ENCODE measurements around the gene CDCP2. TPM values are rescaled to one million over a fixed set of nuclear protein-coding genes. Genes with fewer than 3 reads are reported as not detected.

Gene CDCP2
- total and polyA plus RNA-seq, 2 donors (not counting 1 experiment from before 2014, with no cell fraction given), result 0.25 TPM; not detected in 1

DNA sequence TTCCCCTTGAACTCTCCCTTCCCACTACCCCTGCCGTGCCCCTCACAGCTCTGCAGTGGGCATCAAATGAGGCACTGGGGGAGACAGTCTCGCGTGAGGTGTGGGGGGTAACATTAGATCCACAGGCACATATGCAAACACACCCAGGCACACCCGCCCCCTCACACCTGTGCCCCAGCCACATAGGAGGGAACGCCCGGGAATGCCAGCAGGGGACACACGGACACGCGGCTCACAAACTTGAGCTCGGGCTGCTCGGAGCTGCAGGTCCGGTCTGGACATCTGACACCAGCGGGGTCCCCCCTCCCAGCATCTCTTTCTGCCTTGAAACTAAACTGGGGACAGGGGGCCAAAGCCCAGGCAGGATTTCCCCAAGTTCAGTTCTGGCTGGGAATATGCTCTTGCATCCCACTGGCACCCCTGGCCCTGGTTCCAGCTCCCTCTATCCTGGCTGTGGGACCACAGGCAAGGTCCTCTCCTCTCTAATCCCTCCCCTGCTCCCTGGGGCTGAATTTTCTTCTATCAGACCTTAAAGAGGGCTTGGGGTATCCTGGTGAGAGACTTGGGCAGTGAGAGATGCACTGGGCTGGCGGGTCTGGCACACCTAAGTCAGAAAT lies 30.6 kb downstream of the CDCP2 start:
- Histone ChIP-seq H3K9me3 (ENCODE audit: control extremely low read depth in 1 of 3, control insufficient read depth in 2 of 3, insufficient read depth in 1 of 3, low read length in 2 of 3) (no peaks in the 10 kb centered on the region), H4K20me1 (ENCODE audit: control insufficient read depth, insufficient read depth, low read length, poor library complexity, severe bottlenecking) (no peaks in the 10 kb centered on the region), H3K4me2 (replicated peaks; ENCODE audit: low read depth, low read length, poor library complexity, severe bottlenecking) (peak overlapping the region; percentile 44), H3K4me1 (ENCODE audit: control insufficient read depth in 2 of 2, insufficient read depth in 2 of 2, low read length in 2 of 2) (peaks cover 0 to 5% of the 10 kb centered on the region in 2 donors), H3K9ac (ENCODE audit: low read length) (no peak overlapping the region), H3K27ac (ENCODE audit: low read length in 2 of 2) (no peak overlapping the region), H3K36me3 (replicated peaks in 1 of 2; ENCODE audit: control extremely low read depth in 1 of 2, control insufficient read depth in 1 of 2, extremely low read depth in 1 of 2, insufficient read depth in 2 of 2, low read length in 1 of 2) (no peaks in the 10 kb centered on the region), H2AFZ (ENCODE audit: insufficient read depth, low read depth, low read length, poor library complexity, severe bottlenecking) (no peak overlapping the region), H3K4me3 (ENCODE audit: control extremely low read depth in 1 of 5, extremely low read depth in 1 of 5, insufficient read depth in 1 of 5, low read depth in 2 of 5, low read length in 4 of 5) (no peak overlapping the region), H3K27me3 (replicated peaks in 1 of 4; ENCODE audit: control extremely low read depth in 1 of 4, control insufficient read depth in 3 of 4, insufficient read depth in 4 of 4, low read length in 3 of 4) (peaks cover 0 to 16% (median 0%) of the 10 kb centered on the region in 4 experiments), H3K79me2 (ENCODE audit: control insufficient read depth, insufficient read depth, low read length) (no peaks in the 10 kb centered on the region)
- ATAC-seq (ENCODE audit: low read depth) (no peak), DNase-seq (no peak)
- H3K9me3 Mint-ChIP-seq (ENCODE audit: insufficient read depth), result no peaks in the 10 kb centered on the region
- TF ChIP-seq, protein P1, sequence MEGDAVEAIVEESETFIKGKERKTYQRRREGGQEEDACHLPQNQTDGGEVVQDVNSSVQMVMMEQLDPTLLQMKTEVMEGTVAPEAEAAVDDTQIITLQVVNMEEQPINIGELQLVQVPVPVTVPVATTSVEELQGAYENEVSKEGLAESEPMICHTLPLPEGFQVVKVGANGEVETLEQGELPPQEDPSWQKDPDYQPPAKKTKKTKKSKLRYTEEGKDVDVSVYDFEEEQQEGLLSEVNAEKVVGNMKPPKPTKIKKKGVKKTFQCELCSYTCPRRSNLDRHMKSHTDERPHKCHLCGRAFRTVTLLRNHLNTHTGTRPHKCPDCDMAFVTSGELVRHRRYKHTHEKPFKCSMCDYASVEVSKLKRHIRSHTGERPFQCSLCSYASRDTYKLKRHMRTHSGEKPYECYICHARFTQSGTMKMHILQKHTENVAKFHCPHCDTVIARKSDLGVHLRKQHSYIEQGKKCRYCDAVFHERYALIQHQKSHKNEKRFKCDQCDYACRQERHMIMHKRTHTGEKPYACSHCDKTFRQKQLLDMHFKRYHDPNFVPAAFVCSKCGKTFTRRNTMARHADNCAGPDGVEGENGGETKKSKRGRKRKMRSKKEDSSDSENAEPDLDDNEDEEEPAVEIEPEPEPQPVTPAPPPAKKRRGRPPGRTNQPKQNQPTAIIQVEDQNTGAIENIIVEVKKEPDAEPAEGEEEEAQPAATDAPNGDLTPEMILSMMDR (IDR thresholded peaks at IDR 0.05), result no peak
- no peak for TF ChIP-seq EZH2 (IDR thresholded peaks at IDR 0.05; ENCODE audit: borderline replicate concordance, insufficient read depth, low read depth, low read length, poor library complexity, severe bottlenecking)
- H3K4me1 Mint-ChIP-seq, result peaks cover 3% of the 10 kb centered on the region
- intact Hi-C loops (cut with micrococcal nuclease), result no loop called here
- no peak overlapping the region for H3K27ac Mint-ChIP-seq
- ChIA-PET CTCF (interaction anchor here (0.8 to 1.7 kb wide), 3 partner anchors 9 to 368 kb away, joined by 3 to 19 read pairs (median 3); partner anchors contain the start of gene SSBP3), POLR2A (no interaction called here)
- no peak overlapping the region for H3K4me3 Mint-ChIP-seq
- WGBS (ENCODE audit: insufficient coverage), result 97% methylated on average over 8 of the region's 14 CpGs
- peaks cover 8% of the 10 kb centered on the region for H3K27me3 Mint-ChIP-seq

DNA sequence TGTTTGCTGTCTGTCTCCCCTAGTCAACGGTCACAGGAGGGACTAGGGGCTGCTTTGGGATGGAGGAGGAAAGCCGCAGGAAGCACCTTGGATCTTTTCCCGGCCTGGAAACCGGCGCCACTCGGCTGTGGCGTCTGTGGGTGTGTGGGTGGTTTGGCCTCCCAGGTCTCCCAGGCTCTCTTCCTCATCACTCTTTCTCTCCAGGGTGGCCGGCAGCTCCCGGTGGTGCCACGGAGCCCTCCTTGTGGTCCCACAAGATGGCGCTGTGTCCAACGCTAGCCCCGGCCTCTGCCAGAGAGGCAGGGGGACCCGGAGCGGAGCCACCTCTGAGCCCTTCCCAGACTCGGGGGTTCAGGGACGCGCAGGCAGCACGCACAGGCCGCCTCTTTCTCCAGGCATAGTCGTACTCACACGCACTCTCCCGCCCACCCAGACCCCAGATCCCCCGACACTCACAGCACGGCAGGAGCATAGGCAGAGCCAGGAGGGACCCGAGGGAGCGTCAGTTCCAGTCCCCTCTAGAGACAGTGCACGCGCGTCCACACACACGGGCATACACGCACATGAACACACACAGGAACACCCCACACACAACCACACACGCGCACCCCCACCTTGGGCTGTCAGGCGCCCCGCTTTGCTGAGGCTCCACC lies 31.2 kb downstream of the CDCP2 start:
- H3K36me3 ChIP-seq (replicated peaks in 1 of 2; ENCODE audit: control extremely low read depth in 1 of 2, control insufficient read depth in 1 of 2, extremely low read depth in 1 of 2, insufficient read depth in 2 of 2, low read length in 1 of 2), result no peaks in the 10 kb centered on the region
- Mint-ChIP-seq H3K4me1 (peaks cover 3% of the 10 kb centered on the region), H3K9me3 (ENCODE audit: insufficient read depth) (no peaks in the 10 kb centered on the region), H3K27me3 (peaks cover 8% of the 10 kb centered on the region), H3K27ac (no peak overlapping the region), H3K4me3 (no peak overlapping the region)
- H3K79me2 ChIP-seq (ENCODE audit: control insufficient read depth, insufficient read depth, low read length), result no peaks in the 10 kb centered on the region
- no peak overlapping the region for H3K4me3 ChIP-seq (ENCODE audit: control extremely low read depth in 1 of 5, extremely low read depth in 1 of 5, insufficient read depth in 1 of 5, low read depth in 2 of 5, low read length in 4 of 5)
- intact Hi-C loops (cut with micrococcal nuclease), result loop anchor here (2.0 kb wide), 1 partner anchor 367 kb away; no protein-coding TSS in a partner anchor
- H3K4me1 ChIP-seq (ENCODE audit: control insufficient read depth in 2 of 2, insufficient read depth in 2 of 2, low read length in 2 of 2), result peaks cover 0 to 5% of the 10 kb centered on the region in 2 donors
- H3K4me2 ChIP-seq (replicated peaks; ENCODE audit: low read depth, low read length, poor library complexity, severe bottlenecking), result peak overlapping the region; percentile 44
- 5% methylated on average over 32 of the region's 36 CpGs for WGBS (ENCODE audit: insufficient coverage)
- peak; percentile 59 for DNase-seq
- no peak overlapping the region for H2AFZ ChIP-seq (ENCODE audit: insufficient read depth, low read depth, low read length, poor library complexity, severe bottlenecking)
- no peak overlapping the region for H3K9ac ChIP-seq (ENCODE audit: low read length)
- no peak overlapping the region for H3K27ac ChIP-seq (ENCODE audit: low read length in 2 of 2)
- H4K20me1 ChIP-seq (ENCODE audit: control insufficient read depth, insufficient read depth, low read length, poor library complexity, severe bottlenecking), result no peaks in the 10 kb centered on the region
- CTCF ChIA-PET, result interaction anchor here (1.0 to 1.7 kb wide), 2 partner anchors 284 to 369 kb away, joined by 3 to 19 read pairs; partner anchors contain the start of gene SSBP3
- peaks cover 0 to 16% (median 0%) of the 10 kb centered on the region in 4 experiments for H3K27me3 ChIP-seq (replicated peaks in 1 of 4; ENCODE audit: control extremely low read depth in 1 of 4, control insufficient read depth in 3 of 4, insufficient read depth in 4 of 4, low read length in 3 of 4)
- no peaks in the 10 kb centered on the region for H3K9me3 ChIP-seq (ENCODE audit: control extremely low read depth in 1 of 3, control insufficient read depth in 2 of 3, insufficient read depth in 1 of 3, low read length in 2 of 3)
- ATAC-seq (ENCODE audit: low read depth), result no peak
- POLR2A ChIA-PET, result no interaction called here
- TF ChIP-seq, protein P1 (IDR thresholded peaks at IDR 0.05), result peak; percentile 35
- TF ChIP-seq EZH2 (IDR thresholded peaks at IDR 0.05; ENCODE audit: borderline replicate concordance, insufficient read depth, low read depth, low read length, poor library complexity, severe bottlenecking), result no peak
